Astrocyte (in vitro differentiated cells and primary cell): ENCODE measurements around the gene CPLX3. TPM values are rescaled to one million over a fixed set of nuclear protein-coding genes. Genes with fewer than 3 reads are reported as not detected.

ENCODE experiments used
- DNase-seq: peaks from one replicate; pipeline ENCODE4 v3.0.0-alpha.2; 2010; ENCODE audit warnings: low read depth
- FAIRE-seq: peaks from 2 replicates; lab custom pipeline; 2011; peaks lifted over from hg19 to GRCh38; lab: Jason Lieb, UNC
- H2AFZ ChIP-seq: 2 replicates; pipeline ENCODE4 v1.6.0; 2012; ENCODE audit warnings: low read depth, low read length, inconsistent platforms
- H3K27ac ChIP-seq: 2 replicates; pipeline ENCODE4 v1.5.1; 2011; ENCODE audit warnings: low read depth, low read length, inconsistent platforms
- H3K27me3 ChIP-seq: 2 replicates; pipeline ENCODE4 v1.6.0; 2011; ENCODE audit warnings: low read length, inconsistent platforms; ENCODE audit not compliant: insufficient read depth
- H3K36me3 ChIP-seq: 2 replicates; pipeline ENCODE4 v1.5.1; 2011; ENCODE audit warnings: low read length, inconsistent platforms; ENCODE audit not compliant: insufficient read depth
- H3K4me1 ChIP-seq: 2 replicates; pipeline ENCODE4 v1.5.1; 2011; ENCODE audit warnings: low read length, inconsistent platforms; ENCODE audit not compliant: insufficient read depth
- H3K4me2 ChIP-seq: 2 replicates; pipeline ENCODE4 v1.6.0; 2012; ENCODE audit warnings: low read length, inconsistent platforms
- H3K4me3 ChIP-seq: 2 replicates; pipeline ENCODE4 v1.5.1; 2011; ENCODE audit warnings: low read depth, mild to moderate bottlenecking, low read length, inconsistent platforms; ENCODE audit not compliant: insufficient read depth
- H3K79me2 ChIP-seq: 2 replicates; pipeline ENCODE4 v1.6.0; 2012; ENCODE audit warnings: mild to moderate bottlenecking, low read length, inconsistent platforms; ENCODE audit not compliant: insufficient read depth
- H3K9ac ChIP-seq: 2 replicates; pipeline ENCODE4 v1.6.0; 2012; ENCODE audit warnings: mild to moderate bottlenecking, low read length, inconsistent platforms
- H3K9me3 ChIP-seq: 2 replicates; pipeline ENCODE4 v1.5.1; 2012; ENCODE audit warnings: low read depth, mild to moderate bottlenecking, low read length, inconsistent platforms; ENCODE audit not compliant: insufficient read depth
- H4K20me1 ChIP-seq: 2 replicates; pipeline ENCODE4 v1.6.0; 2012; ENCODE audit warnings: low read length, inconsistent platforms; ENCODE audit not compliant: insufficient read depth
- H3K27ac Mint-ChIP-seq: one replicate; pipeline ENCODE4 v1.8.0; 2021; ENCODE audit warnings: mild to moderate bottlenecking, mixed read lengths; ENCODE audit not compliant: unreplicated experiment
- H3K27me3 Mint-ChIP-seq: one replicate; pipeline ENCODE4 v1.8.0; 2021; ENCODE audit warnings: low read depth, mixed read lengths; ENCODE audit not compliant: unreplicated experiment
- H3K36me3 Mint-ChIP-seq: one replicate; pipeline ENCODE4 v1.8.0; 2021; ENCODE audit warnings: low read depth, mixed read lengths; ENCODE audit not compliant: unreplicated experiment
- H3K4me1 Mint-ChIP-seq: one replicate; pipeline ENCODE4 v1.8.0; 2021; ENCODE audit warnings: low read depth, mixed read lengths; ENCODE audit not compliant: unreplicated experiment
- H3K4me3 Mint-ChIP-seq: one replicate; pipeline ENCODE4 v1.8.0; 2021; ENCODE audit warnings: mild to moderate bottlenecking, moderate library complexity, mixed read lengths; ENCODE audit not compliant: unreplicated experiment
- H3K9me3 Mint-ChIP-seq: one replicate; pipeline ENCODE4 v1.8.0; 2021; ENCODE audit warnings: mild to moderate bottlenecking, mixed read lengths; ENCODE audit not compliant: unreplicated experiment
- EZH2 ChIP-seq: IDR thresholded peaks from 2 replicates; pipeline ENCODE4 v1.6.1; 2012; ENCODE audit warnings: mild to moderate bottlenecking, low read length, inconsistent platforms; ENCODE audit not compliant: insufficient read depth
- total RNA-seq: library from RNA; stranded (reverse); gene quantifications from 2 replicates; pipeline ENCODE4 v1.2.1, GENCODE V29; 2021
- TF ChIP-seq, protein P1 (sequence below): IDR thresholded peaks from 2 replicates; pipeline ENCODE4 v1.5.1; 2011; ENCODE audit warnings: low read depth, mild to moderate bottlenecking, inconsistent platforms, low read length, moderate library complexity; ENCODE audit not compliant: insufficient read depth

The CPLX3 gene
- total RNA-seq, 1 donor from 2014 or later, result not detected

DNA sequence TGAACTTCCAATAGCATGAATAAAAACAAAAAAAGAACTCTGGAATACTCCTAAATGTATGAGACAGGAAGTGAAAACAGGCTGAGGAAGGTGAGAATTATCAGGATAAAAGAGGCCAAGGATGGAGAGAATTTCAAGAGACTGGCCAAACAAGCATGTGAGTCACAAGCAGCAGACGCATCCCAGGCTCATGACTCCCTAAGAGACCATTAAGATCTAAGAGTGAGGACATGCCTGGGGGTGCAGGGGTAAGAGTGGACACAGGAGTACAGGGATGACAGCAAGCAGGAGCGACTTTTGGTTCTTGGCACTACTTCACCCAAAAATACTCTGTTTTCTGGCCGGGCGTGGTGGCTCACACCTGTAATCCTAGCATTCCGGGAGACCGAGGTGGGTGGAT is 39.7 kb downstream of the CPLX3 start:
- no peak overlapping the region for H3K27ac ChIP-seq

DNA sequence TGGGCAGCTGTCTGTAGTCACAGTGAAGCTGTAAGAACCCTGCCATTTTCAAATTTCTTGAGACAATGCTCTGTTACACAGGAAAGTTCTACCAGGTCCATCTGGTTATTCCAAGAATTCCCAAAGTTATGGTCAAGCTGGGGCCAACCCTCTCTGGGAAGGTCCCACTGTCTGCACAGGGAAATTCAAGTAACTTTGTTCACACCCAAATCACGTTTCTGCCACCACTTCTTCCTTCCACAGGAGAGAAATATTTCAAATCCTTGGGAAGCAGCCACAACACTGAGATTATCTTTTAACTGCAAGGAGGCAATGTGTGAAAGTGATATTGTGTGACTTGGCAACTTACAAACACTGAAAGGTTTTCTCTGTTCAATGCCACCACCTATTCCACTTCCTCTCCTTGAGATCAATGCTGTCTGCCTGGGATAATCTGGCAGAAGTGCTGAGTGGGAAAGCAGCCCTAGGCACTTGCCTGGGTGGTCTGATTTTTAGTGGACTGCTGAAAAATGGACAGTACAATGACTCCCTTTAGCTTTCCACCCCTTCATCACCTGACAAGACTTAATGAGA is 41.1 kb downstream of the CPLX3 start:
- no peak overlapping the region for H3K4me3 Mint-ChIP-seq
- peaks cover 46% of the 10 kb centered on the region for H3K4me1 Mint-ChIP-seq

More for the DNA sequence above, 39.7 kb downstream of the CPLX3 start:
- Histone ChIP-seq H3K4me1 (peaks cover 13% of the 10 kb centered on the region), H4K20me1 (peaks cover 82% of the 10 kb centered on the region), H3K4me3 (no peak overlapping the region), H3K9me3 (no peaks in the 10 kb centered on the region), H3K27me3 (no peaks in the 10 kb centered on the region), H3K36me3 (no peaks in the 10 kb centered on the region), H3K9ac (no peak overlapping the region), H2AFZ (no peak overlapping the region), H3K4me2 (peak overlapping the region; percentile 18), H3K79me2 (peaks cover 69% of the 10 kb centered on the region)
- no peak for FAIRE-seq
- DNase-seq, result peak; percentile 73
- Mint-ChIP-seq H3K4me1 (peaks cover 44% of the 10 kb centered on the region), H3K36me3 (peaks cover 16% of the 10 kb centered on the region), H3K27ac (peak overlapping the region; percentile 80), H3K27me3 (no peaks in the 10 kb centered on the region), H3K9me3 (peaks cover 4% of the 10 kb centered on the region), H3K4me3 (peak overlapping the region; percentile 60)
- TF ChIP-seq EZH2, result no peak
- TF ChIP-seq, protein P1, sequence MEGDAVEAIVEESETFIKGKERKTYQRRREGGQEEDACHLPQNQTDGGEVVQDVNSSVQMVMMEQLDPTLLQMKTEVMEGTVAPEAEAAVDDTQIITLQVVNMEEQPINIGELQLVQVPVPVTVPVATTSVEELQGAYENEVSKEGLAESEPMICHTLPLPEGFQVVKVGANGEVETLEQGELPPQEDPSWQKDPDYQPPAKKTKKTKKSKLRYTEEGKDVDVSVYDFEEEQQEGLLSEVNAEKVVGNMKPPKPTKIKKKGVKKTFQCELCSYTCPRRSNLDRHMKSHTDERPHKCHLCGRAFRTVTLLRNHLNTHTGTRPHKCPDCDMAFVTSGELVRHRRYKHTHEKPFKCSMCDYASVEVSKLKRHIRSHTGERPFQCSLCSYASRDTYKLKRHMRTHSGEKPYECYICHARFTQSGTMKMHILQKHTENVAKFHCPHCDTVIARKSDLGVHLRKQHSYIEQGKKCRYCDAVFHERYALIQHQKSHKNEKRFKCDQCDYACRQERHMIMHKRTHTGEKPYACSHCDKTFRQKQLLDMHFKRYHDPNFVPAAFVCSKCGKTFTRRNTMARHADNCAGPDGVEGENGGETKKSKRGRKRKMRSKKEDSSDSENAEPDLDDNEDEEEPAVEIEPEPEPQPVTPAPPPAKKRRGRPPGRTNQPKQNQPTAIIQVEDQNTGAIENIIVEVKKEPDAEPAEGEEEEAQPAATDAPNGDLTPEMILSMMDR, result no peak

More for the DNA sequence above, 41.1 kb downstream of the CPLX3 start:
- TF ChIP-seq, protein P1, result no peak
- no peak for TF ChIP-seq EZH2
- Histone ChIP-seq H3K9me3 (no peaks in the 10 kb centered on the region), H3K27ac (no peak overlapping the region), H3K27me3 (no peaks in the 10 kb centered on the region), H3K36me3 (no peaks in the 10 kb centered on the region), H3K4me2 (no peak overlapping the region), H3K79me2 (peaks cover 79% of the 10 kb centered on the region), H3K4me1 (peaks cover 18% of the 10 kb centered on the region), H2AFZ (no peak overlapping the region), H3K4me3 (no peak overlapping the region), H4K20me1 (peaks cover 89% of the 10 kb centered on the region), H3K9ac (no peak overlapping the region)
- Mint-ChIP-seq H3K27me3 (no peaks in the 10 kb centered on the region), H3K27ac (no peak overlapping the region), H3K9me3 (peaks cover 4% of the 10 kb centered on the region), H3K36me3 (peaks cover 16% of the 10 kb centered on the region)
- no peak for DNase-seq
- no peak for FAIRE-seq
